NCI-H2227 treated with DMSO at 0.1 percent for 48 hours (cell line): ENCODE measurements around the gene EHMT1.
"Not testable (repeated sequence)": the region's sequence is repeated elsewhere in the genome, so short reads cannot be mapped to it uniquely, and the experiment has no call there.

Experiments
- DNase-seq: peaks from one replicate; lab custom pipeline; 2025; lab: John Stamatoyannopoulos, UW

The EHMT1 gene

GRCh38 chr9:137809726-137810450, 191.1 kb downstream of the EHMT1 start:
- DNase-seq = not testable (repeated sequence)

- no peak for DNase-seq
These were observed 192.6 kb downstream of the EHMT1 start for GRCh38 chr9:137811283-137811870.

- no peak for DNase-seq
These were observed 193.7 kb downstream of the EHMT1 start for GRCh38 chr9:137812356-137813023.

- no peak for DNase-seq
These were observed 194.4 kb downstream of the EHMT1 start for GRCh38 chr9:137813167-137813566.

- DNase-seq = no peak
These were observed 195.0 kb downstream of the EHMT1 start for GRCh38 chr9:137813651-137814415.

GRCh38 chr9:137814436-137814835, 195.6 kb downstream of the EHMT1 start:
- DNase-seq = no peak

- no peak for DNase-seq
These were observed 196.0 kb downstream of the EHMT1 start for GRCh38 chr9:137814841-137815240.

- no peak for DNase-seq
These were observed 196.8 kb downstream of the EHMT1 start for GRCh38 chr9:137815256-137816255.

- DNase-seq = no peak
These were observed 197.9 kb downstream of the EHMT1 start for GRCh38 chr9:137816531-137817235.

- DNase-seq = no peak
These were observed 198.7 kb downstream of the EHMT1 start for GRCh38 chr9:137817236-137818200.

- no peak for DNase-seq
These were observed 199.5 kb downstream of the EHMT1 start for GRCh38 chr9:137818286-137818685.

GRCh38 chr9:137820161-137820855, 201.5 kb downstream of the EHMT1 start:
- no peak for DNase-seq

GRCh38 chr9:137823986-137824771, 205.4 kb downstream of the EHMT1 start:
- DNase-seq = no peak

GRCh38 chr9:137825324-137825989, 206.7 kb downstream of the EHMT1 start:
- no peak for DNase-seq

GRCh38 chr9:137827908-137828526, 209.2 kb downstream of the EHMT1 start:
- no peak for DNase-seq

- DNase-seq = no peak
These were observed 209.9 kb downstream of the EHMT1 start for GRCh38 chr9:137828527-137829259.
